ENCODE measurements around the gene SLC16A3. TPM values are rescaled to one million over a fixed set of nuclear protein-coding genes. Genes with fewer than 3 reads are reported as not detected.

Gene SLC16A3
- total and polyA plus RNA-seq, 9 of the 15 experiments (the other 6 are each of a cell fraction or from before 2014, with no cell fraction given): 0.11 to 5.4 (median 1.2) TPM; not detected in 2

- TF ChIP-seq DEAF1 (CRISPR knock-in tag; IDR thresholded peaks at IDR 0.05): 0 out of 2 replicates have a peak, but pooled peaks have one; percentile 44
- TF ChIP-seq, protein P1, sequence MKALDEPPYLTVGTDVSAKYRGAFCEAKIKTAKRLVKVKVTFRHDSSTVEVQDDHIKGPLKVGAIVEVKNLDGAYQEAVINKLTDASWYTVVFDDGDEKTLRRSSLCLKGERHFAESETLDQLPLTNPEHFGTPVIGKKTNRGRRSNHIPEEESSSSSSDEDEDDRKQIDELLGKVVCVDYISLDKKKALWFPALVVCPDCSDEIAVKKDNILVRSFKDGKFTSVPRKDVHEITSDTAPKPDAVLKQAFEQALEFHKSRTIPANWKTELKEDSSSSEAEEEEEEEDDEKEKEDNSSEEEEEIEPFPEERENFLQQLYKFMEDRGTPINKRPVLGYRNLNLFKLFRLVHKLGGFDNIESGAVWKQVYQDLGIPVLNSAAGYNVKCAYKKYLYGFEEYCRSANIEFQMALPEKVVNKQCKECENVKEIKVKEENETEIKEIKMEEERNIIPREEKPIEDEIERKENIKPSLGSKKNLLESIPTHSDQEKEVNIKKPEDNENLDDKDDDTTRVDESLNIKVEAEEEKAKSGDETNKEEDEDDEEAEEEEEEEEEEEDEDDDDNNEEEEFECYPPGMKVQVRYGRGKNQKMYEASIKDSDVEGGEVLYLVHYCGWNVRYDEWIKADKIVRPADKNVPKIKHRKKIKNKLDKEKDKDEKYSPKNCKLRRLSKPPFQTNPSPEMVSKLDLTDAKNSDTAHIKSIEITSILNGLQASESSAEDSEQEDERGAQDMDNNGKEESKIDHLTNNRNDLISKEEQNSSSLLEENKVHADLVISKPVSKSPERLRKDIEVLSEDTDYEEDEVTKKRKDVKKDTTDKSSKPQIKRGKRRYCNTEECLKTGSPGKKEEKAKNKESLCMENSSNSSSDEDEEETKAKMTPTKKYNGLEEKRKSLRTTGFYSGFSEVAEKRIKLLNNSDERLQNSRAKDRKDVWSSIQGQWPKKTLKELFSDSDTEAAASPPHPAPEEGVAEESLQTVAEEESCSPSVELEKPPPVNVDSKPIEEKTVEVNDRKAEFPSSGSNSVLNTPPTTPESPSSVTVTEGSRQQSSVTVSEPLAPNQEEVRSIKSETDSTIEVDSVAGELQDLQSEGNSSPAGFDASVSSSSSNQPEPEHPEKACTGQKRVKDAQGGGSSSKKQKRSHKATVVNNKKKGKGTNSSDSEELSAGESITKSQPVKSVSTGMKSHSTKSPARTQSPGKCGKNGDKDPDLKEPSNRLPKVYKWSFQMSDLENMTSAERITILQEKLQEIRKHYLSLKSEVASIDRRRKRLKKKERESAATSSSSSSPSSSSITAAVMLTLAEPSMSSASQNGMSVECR (CRISPR knock-in tag; IDR thresholded peaks at IDR 0.05): peak; percentile 67; the same call in 1 of the 2 replicates
- peak; percentile 71 for TF ChIP-seq SOX6 (IDR thresholded peaks at IDR 0.05)
- peak; percentile 70 to 80 for TF ChIP-seq RAD21 (CRISPR knock-in tag; conservative IDR thresholded peaks at IDR 0.05 in 1 of 2, IDR thresholded peaks at IDR 0.05 in 1 of 2)
- TF ChIP-seq MAZ (CRISPR knock-in tag; conservative IDR thresholded peaks at IDR 0.05 in 1 of 2, IDR thresholded peaks at IDR 0.05 in 1 of 2): peak; percentile 67 to 86
- peak; percentile 64; the same call in 1 of the 2 replicates for TF ChIP-seq SP1 (CRISPR knock-in tag; IDR thresholded peaks at IDR 0.05)
- TF ChIP-seq GABPB2 (CRISPR knock-in tag; conservative IDR thresholded peaks at IDR 0.05): no peak
- peak; percentile 58; the same call in 1 of the 2 replicates for TF ChIP-seq MTA3 (IDR thresholded peaks at IDR 0.05; ENCODE audit: borderline replicate concordance)
- peak; percentile 42 for TF ChIP-seq MEIS2 (IDR thresholded peaks at IDR 0.05; ENCODE audit: partially characterized antibody)
- no peak for TF ChIP-seq NR4A1 (CRISPR knock-in tag; IDR thresholded peaks at IDR 0.05)
- 0 out of 2 replicates have a peak, but pooled peaks have one; percentile 27 for TF ChIP-seq NR4A1 (tag; IDR thresholded peaks at IDR 0.05)
- TF ChIP-seq TEAD4 (IDR thresholded peaks at IDR 0.05; ENCODE audit: low read length): peak; percentile 29; the same call in 1 of the 2 replicates
- TF ChIP-seq TEAD4 (CRISPR knock-in tag; IDR thresholded peaks at IDR 0.05; ENCODE audit: borderline replicate concordance): no peak
- TF ChIP-seq MYC (IDR thresholded peaks at IDR 0.05; ENCODE audit: low read depth, low read length): peak; percentile 73
- TF ChIP-seq MYC (CRISPR knock-in tag; IDR thresholded peaks at IDR 0.05; ENCODE audit: borderline replicate concordance, low read depth): no peak
- 0 out of 2 replicates have a peak, but pooled peaks have one; percentile 20 for TF ChIP-seq ZNF384 (IDR thresholded peaks at IDR 0.05; ENCODE audit: low read depth, low read length)
- no peak for TF ChIP-seq ZNF785 (CRISPR knock-in tag; IDR thresholded peaks at IDR 0.05)
- TF ChIP-seq NRF1 (conservative IDR thresholded peaks at IDR 0.05 in 1 of 2, IDR thresholded peaks at IDR 0.05 in 1 of 2): peak in 1 of 2 experiments; percentile 21; a peak in 1 of 4 replicates
- peak; percentile 77 for TF ChIP-seq SUPT5H (IDR thresholded peaks at IDR 0.05)
- TF ChIP-seq ZNF354B (CRISPR knock-in tag; IDR thresholded peaks at IDR 0.05): no peak
Measured at GRCh38 chr17:82205720-82206508, 22.9 kb upstream of the SLC16A3 start (continued).
